HUDEP-2 (cell line): Measurements from ENCODE around the gene DRG2.

Experiments
- DNase-seq, 76 experiments: peaks; one replicate each; lab custom pipeline; 2025; ENCODE audit not compliant: unreplicated experiment in 76 of 76; lab: John Stamatoyannopoulos, UW

The DRG2 gene

DNA sequence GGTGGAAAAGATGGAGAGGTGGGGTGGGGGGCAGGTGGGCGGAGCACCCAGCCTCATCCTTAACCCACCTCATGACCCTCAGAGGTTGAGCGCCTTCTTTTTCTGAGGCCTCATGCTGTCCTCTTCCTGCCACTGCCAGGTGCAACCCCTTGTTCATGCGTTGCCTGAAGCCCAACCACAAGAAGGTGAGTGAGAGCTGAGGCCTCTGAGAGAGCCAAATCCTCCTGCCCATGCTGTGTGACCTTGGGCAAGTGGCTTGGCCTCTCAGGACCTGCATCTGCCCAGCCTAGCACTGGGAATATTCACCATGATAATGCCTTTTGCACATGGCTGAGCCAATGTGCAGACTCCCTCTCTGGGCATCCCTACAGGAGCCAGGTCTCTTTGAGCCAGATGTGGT lies 52.9 kb downstream of the DRG2 start:
- DNase-seq, result no peak

DNA sequence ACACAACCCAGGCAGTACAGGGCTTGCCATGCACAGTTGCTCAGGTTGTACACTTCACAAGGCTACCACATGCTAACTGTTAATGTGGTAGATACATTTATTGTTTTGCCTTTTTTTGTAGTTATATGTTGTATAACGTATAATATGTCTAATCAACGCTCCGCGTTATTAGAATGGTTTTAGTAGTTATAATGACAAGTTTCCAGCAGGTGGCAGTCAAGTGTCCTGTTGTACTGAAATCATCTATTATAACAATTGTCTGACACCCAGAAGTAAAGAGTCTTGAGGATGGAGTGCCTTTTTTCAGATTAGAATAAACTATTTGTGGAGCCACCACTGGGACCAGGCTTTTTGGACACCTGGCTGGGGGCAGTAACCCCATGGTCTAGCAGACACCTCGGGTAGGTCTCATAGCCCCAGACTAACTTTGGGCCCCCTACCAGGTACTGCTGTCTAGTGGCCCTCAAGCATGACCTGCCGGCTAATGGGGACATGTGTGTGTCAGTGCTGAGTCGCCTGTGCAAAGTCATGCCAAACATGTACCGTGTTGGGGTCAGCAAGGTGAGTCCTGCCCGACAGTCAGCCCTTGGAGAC lies 53.6 kb downstream of the DRG2 start:
- DNase-seq, result peak in 33 of 76 experiments; percentile 8 to 66 (median 41)

DNA sequence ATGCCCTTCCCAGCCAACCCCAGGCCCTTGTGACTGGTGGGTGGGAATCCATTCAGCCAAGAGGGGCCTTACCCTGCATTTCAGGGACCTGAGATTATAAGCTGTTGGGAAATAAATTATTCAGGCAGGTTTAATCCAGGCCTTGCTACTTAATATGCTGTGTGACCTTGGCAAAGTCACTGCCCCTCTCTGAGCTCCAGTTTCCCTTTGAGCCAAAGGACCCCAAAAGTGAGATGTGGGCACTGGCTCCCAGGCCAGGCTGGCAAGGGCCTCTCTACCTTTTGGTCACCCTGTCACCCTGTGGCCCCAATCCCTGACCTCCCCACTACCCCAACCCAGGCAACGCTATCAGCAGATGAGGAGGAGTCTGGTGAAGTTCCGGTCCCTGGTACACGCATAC lies 54.7 kb downstream of the DRG2 start:
- DNase-seq, result no peak

DNA sequence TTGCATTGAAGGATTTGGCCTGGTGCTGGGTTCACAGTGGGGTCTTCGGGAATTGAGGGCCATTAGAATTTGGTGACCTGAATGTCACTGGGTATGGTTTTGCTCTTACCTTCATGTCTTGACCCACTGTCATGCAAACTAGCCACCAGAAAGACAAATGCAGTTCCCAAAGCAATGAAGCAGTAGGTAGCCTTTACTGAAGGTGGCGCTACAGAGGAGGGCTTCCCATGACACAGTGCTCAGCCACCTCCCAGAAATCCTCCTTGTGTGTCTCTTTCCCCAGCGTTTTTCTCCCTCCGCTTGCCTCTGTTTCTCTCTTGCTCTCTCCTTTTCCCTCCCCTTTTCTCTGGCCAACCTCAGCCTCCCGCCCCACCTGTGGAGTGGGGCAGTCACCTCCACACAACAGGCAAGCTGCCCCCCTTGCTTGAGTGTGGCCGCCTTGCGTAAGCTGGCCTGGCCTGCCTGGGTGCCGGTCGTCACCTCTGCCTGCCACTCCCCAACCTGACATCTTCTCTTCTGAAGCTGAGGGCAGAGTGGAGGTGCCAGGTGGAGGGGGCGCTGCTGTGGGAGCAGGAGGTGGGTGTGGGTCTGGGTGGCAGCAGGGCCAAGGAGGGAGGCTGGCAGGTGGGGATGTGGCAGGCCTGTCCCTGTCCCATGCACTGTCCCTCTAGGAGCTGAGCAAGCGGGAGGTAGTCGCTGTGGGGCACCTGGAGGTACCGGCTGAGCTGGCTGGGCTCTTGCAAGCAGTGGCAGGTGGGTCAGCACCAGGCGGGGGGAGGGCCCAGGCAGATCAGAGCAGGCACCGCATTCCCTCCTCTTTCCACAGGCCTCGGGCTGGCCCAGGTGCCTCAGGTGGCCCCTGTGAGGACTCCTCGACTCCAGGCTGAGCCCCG lies 55.5 kb downstream of the DRG2 start:
- DNase-seq, result peak in 27 of 76 experiments; percentile 10 to 66 (median 22)

DNA sequence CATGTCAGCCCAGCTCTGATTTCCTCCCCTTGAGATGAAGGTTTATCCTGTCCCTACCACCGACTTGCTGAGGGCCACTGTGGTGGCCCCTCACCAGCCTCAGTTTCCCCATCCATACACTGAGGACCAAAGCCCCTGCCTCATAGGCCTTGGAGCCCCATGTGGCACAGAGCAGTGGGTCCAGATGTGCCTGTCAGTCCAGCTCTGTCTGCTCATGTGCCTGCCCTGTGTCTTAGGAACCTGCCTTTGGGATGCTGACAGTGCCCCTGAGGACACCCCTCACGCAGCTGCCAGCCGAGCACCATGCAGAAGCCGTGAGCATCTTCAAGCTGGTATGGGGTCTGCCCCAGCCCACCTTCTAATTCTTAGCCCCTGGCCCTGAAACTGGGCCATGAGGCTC lies 56.5 kb downstream of the DRG2 start:
- no peak for DNase-seq

DNA sequence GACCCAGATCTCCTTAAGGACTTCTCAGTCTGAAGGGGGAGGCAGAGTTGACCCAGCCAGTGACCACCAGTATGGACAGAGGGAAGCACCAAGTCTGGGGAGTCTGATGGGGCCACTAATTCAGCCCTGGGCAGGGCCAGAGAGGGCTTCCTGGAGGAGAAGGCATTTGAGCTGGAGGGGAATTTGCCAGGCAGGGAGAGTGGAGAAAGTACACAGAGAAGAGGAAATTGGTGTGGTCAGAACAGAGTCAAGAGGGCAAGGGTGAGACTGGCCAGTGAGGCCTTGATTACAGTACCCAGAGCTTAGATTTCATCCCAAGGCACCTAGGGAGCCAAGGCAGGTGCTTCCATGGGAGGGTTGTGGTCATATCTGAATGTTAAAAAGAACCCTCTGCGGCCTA lies 57.1 kb downstream of the DRG2 start:
- DNase-seq, result no peak

DNA sequence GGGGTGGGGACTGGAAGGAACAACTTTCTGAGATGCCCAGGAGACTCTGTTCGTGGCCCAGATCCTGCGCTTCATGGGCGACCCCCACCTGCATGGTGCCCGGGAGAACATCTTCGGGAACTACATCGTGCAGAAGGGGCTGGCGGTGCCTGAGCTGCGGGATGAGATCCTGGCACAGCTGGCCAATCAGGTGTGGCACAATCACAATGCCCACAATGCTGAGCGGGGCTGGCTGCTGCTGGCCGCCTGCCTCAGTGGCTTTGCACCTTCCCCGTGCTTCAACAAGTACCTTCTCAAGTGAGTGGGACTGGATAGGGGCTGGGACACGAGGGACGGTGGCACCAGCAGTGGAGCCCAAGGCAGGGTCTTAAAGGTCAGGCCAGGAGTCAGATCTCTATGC lies 58.1 kb downstream of the DRG2 start:
- DNase-seq, result no peak

DNA sequence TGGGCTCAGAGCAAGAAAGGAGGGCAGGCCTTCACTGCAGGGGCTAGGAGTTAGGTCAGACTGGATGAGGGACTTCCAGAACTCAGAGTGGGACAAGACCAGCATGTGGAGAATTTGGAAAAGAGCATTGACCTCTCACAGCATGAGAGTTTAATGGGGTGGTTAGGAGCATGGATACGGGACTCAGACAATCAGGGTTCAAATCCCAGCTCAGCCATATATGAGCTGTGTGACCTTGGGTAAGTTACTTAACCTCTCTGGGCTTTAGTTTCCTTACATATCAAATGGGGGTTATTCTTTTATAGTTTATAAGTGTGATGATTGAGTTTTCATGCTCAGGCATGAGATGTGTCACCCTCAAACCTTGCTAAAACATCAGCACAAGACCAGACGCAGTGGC lies 58.5 kb downstream of the DRG2 start:
- no peak for DNase-seq

DNA sequence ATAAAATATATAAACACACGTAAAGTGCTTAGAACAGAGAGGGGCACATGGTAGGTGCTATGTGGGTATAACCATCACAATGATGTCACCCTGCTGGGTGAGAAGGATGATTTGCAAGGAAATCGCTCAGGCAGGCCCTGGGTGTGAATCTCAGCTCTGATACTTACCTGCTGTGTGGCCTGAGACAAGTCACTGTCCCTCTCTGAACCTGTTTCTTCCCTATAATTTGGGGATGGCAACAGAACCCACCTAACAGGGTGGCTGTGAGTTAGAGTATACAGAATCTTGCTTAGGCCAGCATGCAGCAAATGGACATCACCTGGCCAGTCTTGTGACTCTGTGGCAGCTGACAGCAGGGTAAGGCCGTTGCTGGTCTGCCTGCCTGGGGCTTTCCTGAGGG lies 59.2 kb downstream of the DRG2 start:
- DNase-seq, result no peak

DNA sequence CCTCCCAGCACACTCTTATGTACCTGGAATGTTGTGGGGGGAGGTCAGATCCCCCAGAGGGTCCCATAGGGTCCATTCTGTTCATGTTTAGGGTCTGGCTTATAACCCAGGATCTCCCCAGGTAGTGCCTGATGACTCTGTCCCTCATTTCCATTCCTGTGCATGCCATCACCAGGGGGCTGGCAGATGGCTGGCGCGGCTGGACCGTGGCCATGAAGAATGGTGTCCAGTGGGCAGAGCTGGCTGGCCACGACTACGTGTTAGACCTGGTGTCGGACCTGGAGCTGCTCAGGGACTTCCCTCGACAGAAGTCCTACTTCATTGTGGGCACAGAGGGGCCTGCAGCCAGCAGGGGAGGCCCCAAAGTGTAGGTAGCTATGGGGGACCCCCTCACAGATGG lies 60.8 kb downstream of the DRG2 start:
- DNase-seq, result no peak

DNA sequence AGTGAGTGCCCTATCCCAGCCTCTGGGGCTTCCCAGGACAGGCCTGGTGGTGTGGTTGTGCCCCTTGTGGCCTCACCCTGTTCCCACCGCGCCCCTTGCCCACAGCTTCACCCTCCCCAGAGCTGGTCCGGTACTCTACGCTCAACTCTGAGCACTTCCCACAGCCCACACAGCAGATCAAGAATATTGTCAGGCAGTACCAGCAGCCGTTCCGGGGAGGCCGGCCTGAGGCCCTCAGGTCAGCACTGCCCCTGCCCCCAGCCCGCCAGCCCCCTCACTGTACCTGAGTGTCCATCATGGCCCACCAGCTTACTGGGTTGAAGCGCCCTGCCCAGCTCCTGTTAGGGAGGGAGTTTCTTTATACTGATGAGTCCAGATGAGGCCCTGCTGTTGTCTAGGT lies 63.5 kb downstream of the DRG2 start:
- no peak for DNase-seq

DNA sequence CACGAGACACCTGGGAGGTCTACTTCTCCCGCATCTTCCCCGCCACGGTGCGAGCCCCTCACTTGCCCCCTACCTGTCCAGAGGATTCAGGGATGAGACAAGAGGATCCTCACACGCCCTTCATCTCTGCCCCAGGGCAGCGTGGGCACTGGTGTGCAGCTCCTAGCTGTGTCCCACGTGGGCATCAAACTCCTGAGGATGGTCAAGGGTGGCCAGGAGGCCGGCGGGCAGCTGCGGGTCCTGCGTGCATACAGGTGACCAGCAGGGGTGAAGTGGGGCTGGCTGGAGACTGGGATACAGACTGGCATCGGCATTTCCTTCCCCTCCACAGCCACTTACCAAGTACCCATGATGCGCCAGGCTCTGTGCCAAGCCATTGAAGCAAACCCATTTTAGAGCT lies 67.4 kb downstream of the DRG2 start:
- DNase-seq, result no peak

DNA sequence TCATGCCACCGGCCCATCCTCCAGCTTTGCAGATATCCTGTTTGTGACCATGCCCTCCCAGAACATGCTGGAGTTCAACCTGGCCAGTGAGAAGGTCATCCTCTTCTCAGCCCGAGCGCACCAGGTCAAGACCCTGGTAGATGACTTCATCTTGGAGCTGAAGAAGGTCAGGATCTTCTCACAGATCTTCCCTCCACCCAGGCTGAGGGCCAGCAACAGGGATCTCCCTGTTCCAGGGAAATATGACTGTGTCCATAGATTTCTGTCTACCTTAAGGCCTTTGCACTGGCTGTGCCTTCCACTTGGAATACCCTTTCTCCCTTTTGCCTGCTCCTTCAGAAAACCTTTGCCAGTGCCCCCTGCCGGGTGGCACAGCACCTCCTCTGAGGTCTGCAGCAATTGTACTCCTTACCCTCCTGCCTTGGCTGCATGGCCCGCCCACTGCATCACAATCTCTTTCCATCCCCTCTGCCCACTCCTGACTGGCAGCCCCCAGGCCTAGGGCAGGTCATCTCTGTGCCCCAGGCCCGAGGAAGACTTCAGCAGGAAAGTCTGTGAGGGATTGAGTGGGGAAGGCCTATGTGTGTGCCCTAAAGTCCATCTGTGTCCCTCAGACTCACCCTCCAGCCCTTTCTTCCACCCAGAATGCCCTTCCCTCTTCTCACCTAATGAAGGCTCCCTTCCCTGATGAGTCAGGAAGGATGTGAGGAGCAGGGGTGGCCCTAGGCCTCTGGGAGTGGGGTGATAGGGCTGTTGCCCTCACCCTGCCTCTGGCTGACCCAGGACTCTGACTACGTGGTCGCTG lies 68.6 kb downstream of the DRG2 start:
- DNase-seq, result no peak

DNA sequence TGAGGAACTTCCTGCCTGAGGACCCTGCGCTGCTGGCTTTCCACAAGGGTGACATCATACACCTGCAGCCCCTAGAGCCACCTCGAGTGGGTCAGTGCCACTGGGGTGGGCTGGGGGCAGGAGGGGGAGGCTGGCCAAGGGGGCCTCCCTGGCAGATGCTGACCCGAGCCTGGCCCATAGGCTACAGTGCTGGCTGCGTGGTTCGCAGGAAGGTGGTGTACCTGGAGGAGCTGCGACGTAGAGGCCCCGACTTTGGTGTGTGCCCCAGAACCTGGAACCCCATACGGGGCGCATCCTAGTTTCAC lies 69.2 kb downstream of the DRG2 start:
- DNase-seq, result no peak
